HEK293 (cell line): Measurements from ENCODE around the gene ANKRD60.

Source experiments
- CTCF ChIA-PET: fragments of 350-600 bp; formaldehyde crosslinking; extraction: SDS; loops from one replicate; lab custom pipeline; 2021; ENCODE audit warnings: antibody characterized with exemption; lab: Yijun Ruan, JAX
- POLR2A ChIA-PET: fragments of 300-600 bp; formaldehyde crosslinking; extraction: SDS; loops from one replicate; lab custom pipeline; 2020; ENCODE audit warnings: antibody characterized with exemption, inconsistent platforms; lab: Yijun Ruan, JAX
- H3K27ac ChIP-seq: fragments of 200-500 bp; sonication (Bioruptor generic); 2 replicates; pipeline ENCODE4 v1.5.1; 2014; ENCODE audit warnings: low read depth, low read length, control low read depth, inconsistent platforms; ENCODE audit errors: extremely low read depth
- H3K36me3 ChIP-seq, 2 experiments: fragments of 200-500 bp in 1 of 2; sonication (Bioruptor generic) in 1 of 2; 1 replicate in 1 of 2; 2 replicates in 1 of 2; pipeline ENCODE4 v1.5.1; 2014 to 2017; ENCODE audit warnings: inconsistent platforms in 2 of 2, low read length in 2 of 2; ENCODE audit not compliant: control insufficient read depth in 2 of 2, insufficient read depth in 1 of 2
- H3K4me1 ChIP-seq: fragments of 200-500 bp; sonication (Bioruptor generic); 2 replicates; pipeline ENCODE4 v1.5.1; 2014; ENCODE audit warnings: mild to moderate bottlenecking, low read length, inconsistent platforms; ENCODE audit not compliant: control insufficient read depth, insufficient read depth
- H3K4me3 ChIP-seq: 2 replicates; pipeline ENCODE4 v1.5.1; 2011; ENCODE audit warnings: low read depth, mild to moderate bottlenecking, control low read depth, low read length, moderate library complexity
- H3K9me3 ChIP-seq: fragments of 200-500 bp; sonication (Bioruptor generic); 2 replicates; pipeline ENCODE4 v1.5.1; 2014; ENCODE audit warnings: low read depth, low read length, inconsistent platforms; ENCODE audit not compliant: control insufficient read depth, insufficient read depth
- GLI4 ChIP-seq: fragments of 450-650 bp; formaldehyde crosslinking; IDR thresholded peaks from 2 replicates; pipeline ENCODE4 v1.5.1; 2016; ENCODE audit warnings: missing biosample characterization, missing genetic modification characterization
- OVOL3 ChIP-seq: fragments of 450-650 bp; formaldehyde crosslinking; IDR thresholded peaks from 2 replicates; pipeline ENCODE4 v1.5.1; 2016; ENCODE audit warnings: missing biosample characterization, missing genetic modification characterization
- SP3 ChIP-seq: fragments of 450-650 bp; formaldehyde crosslinking; IDR thresholded peaks from 2 replicates; pipeline ENCODE4 v1.5.1; 2016; ENCODE audit warnings: missing biosample characterization, missing genetic modification characterization
- SP7 ChIP-seq: fragments of 450-650 bp; formaldehyde crosslinking; IDR thresholded peaks from 2 replicates; pipeline ENCODE4 v1.5.1; 2016; ENCODE audit warnings: missing biosample characterization, missing genetic modification characterization
- ZNF148 ChIP-seq: fragments of 450-650 bp; formaldehyde crosslinking; IDR thresholded peaks from 2 replicates; pipeline ENCODE4 v1.5.0; 2017; ENCODE audit warnings: missing biosample characterization, missing genetic modification characterization, borderline replicate concordance
- ZNF16 ChIP-seq: fragments of 450-650 bp; formaldehyde crosslinking; IDR thresholded peaks from 2 replicates; pipeline ENCODE4 v1.5.1; 2016; ENCODE audit warnings: low read depth, missing biosample characterization, missing genetic modification characterization
- ZNF221 ChIP-seq: fragments of 450-650 bp; formaldehyde crosslinking; IDR thresholded peaks from 2 replicates; pipeline ENCODE4 v1.5.1; 2017; ENCODE audit warnings: missing biosample characterization, missing genetic modification characterization, borderline replicate concordance
- ZNF350 ChIP-seq: fragments of 450-650 bp; formaldehyde crosslinking; IDR thresholded peaks from 2 replicates; pipeline ENCODE4 v1.5.0; 2017; ENCODE audit warnings: missing biosample characterization, mild to moderate bottlenecking, missing genetic modification characterization
- ZNF366 ChIP-seq: fragments of 450-650 bp; formaldehyde crosslinking; conservative IDR thresholded peaks from 2 replicates; pipeline ENCODE4 v1.5.1; 2016; ENCODE audit warnings: missing biosample characterization, missing genetic modification characterization
- ZNF518A ChIP-seq: fragments of 450-650 bp; formaldehyde crosslinking; conservative IDR thresholded peaks from 2 replicates; pipeline ENCODE4 v1.5.1; 2016; ENCODE audit warnings: low read depth, missing biosample characterization, missing genetic modification characterization
- ZNF571 ChIP-seq: fragments of 450-650 bp; formaldehyde crosslinking; IDR thresholded peaks from 2 replicates; pipeline ENCODE4 v1.5.0; 2017; ENCODE audit warnings: missing biosample characterization, missing genetic modification characterization
- ZNF626 ChIP-seq: fragments of 450-650 bp; sonication (Bioruptor Pico); formaldehyde crosslinking; IDR thresholded peaks from 2 replicates; pipeline ENCODE4 v1.5.1; 2018; ENCODE audit warnings: missing biosample characterization, missing genetic modification characterization, inconsistent platforms
- ZNF654 ChIP-seq: fragments of 450-650 bp; formaldehyde crosslinking; IDR thresholded peaks from 2 replicates; pipeline ENCODE4 v1.5.1; 2016; ENCODE audit warnings: low read depth, missing biosample characterization, missing genetic modification characterization
- ZNF692 ChIP-seq: fragments of 450-650 bp; formaldehyde crosslinking; IDR thresholded peaks from 2 replicates; pipeline ENCODE4 v1.5.1; 2016; ENCODE audit warnings: missing biosample characterization, missing genetic modification characterization
- ZNF768 ChIP-seq: fragments of 450-650 bp; formaldehyde crosslinking; IDR thresholded peaks from 2 replicates; pipeline ENCODE4 v1.5.1; 2018; ENCODE audit warnings: missing biosample characterization, mild to moderate bottlenecking, missing genetic modification characterization
- ZSCAN30 ChIP-seq: fragments of 450-650 bp; IDR thresholded peaks from 2 replicates; pipeline ENCODE4 v1.5.1; 2018; ENCODE audit warnings: missing biosample characterization, mild to moderate bottlenecking, missing genetic modification characterization, moderate library complexity
- TF ChIP-seq, protein P1 (sequence below): fragments of 450-650 bp; formaldehyde crosslinking; IDR thresholded peaks from 2 replicates; pipeline ENCODE4 v1.5.1; 2016; ENCODE audit warnings: missing biosample characterization, missing genetic modification characterization
- TF ChIP-seq, protein P2 (sequence below): fragments of 450-650 bp; formaldehyde crosslinking; IDR thresholded peaks from 2 replicates; pipeline ENCODE4 v1.5.1; 2016; ENCODE audit warnings: missing biosample characterization, missing genetic modification characterization, low read depth
- TF ChIP-seq, protein P3 (sequence below): fragments of 450-650 bp; formaldehyde crosslinking; optimal IDR thresholded peaks from 2 replicates; pipeline ENCODE3; 2016; ENCODE audit warnings: missing biosample characterization, mild to moderate bottlenecking, missing genetic modification characterization
- TF ChIP-seq, protein P4 (sequence below): fragments of 450-650 bp; formaldehyde crosslinking; IDR thresholded peaks from 2 replicates; pipeline ENCODE4 v1.5.1; 2016; ENCODE audit warnings: missing biosample characterization, missing genetic modification characterization, borderline replicate concordance

The ANKRD60 gene

DNA sequence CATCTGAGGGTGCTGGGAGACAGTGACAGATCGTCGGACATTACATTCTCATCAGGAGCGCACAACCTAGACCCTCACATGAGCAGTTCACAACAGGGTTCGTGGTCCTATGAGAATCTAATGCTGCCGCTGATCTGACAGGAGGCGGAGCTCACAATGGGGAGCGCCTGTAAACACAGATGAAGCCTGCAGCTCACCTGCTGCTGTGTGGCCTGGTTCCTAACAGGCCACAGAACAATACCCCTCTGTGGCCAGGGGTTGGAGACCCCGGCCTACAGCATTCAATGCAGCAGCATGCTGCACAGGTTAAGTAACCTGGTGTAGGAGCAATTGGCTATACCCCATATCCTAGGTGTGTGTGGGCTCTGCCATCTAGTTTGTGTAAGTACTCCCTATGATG, 19.5 kb downstream of the ANKRD60 start (continued):
- TF ChIP-seq ZNF16 (tag by site-specific recombination) (no peak), SP7 (tag by site-specific recombination) (no peak)

- no peaks in the 10 kb centered on the region for H3K4me1 ChIP-seq
- POLR2A ChIA-PET: no interaction called here
- TF ChIP-seq, protein P1, sequence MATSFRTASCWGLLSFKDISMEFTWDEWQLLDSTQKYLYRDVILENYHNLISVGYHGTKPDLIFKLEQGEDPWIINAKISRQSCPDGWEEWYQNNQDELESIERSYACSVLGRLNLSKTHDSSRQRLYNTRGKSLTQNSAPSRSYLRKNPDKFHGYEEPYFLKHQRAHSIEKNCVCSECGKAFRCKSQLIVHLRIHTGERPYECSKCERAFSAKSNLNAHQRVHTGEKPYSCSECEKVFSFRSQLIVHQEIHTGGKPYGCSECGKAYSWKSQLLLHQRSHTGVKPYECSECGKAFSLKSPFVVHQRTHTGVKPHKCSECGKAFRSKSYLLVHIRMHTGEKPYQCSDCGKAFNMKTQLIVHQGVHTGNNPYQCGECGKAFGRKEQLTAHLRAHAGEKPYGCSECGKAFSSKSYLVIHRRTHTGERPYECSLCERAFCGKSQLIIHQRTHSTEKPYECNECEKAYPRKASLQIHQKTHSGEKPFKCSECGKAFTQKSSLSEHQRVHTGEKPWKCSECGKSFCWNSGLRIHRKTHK: no peak
- TF ChIP-seq, protein P2, sequence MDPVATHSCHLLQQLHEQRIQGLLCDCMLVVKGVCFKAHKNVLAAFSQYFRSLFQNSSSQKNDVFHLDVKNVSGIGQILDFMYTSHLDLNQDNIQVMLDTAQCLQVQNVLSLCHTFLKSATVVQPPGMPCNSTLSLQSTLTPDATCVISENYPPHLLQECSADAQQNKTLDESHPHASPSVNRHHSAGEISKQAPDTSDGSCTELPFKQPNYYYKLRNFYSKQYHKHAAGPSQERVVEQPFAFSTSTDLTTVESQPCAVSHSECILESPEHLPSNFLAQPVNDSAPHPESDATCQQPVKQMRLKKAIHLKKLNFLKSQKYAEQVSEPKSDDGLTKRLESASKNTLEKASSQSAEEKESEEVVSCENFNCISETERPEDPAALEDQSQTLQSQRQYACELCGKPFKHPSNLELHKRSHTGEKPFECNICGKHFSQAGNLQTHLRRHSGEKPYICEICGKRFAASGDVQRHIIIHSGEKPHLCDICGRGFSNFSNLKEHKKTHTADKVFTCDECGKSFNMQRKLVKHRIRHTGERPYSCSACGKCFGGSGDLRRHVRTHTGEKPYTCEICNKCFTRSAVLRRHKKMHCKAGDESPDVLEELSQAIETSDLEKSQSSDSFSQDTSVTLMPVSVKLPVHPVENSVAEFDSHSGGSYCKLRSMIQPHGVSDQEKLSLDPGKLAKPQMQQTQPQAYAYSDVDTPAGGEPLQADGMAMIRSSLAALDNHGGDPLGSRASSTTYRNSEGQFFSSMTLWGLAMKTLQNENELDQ (tag by site-specific recombination): no peak
- TF ChIP-seq GLI4: no peak
- TF ChIP-seq, protein P3, sequence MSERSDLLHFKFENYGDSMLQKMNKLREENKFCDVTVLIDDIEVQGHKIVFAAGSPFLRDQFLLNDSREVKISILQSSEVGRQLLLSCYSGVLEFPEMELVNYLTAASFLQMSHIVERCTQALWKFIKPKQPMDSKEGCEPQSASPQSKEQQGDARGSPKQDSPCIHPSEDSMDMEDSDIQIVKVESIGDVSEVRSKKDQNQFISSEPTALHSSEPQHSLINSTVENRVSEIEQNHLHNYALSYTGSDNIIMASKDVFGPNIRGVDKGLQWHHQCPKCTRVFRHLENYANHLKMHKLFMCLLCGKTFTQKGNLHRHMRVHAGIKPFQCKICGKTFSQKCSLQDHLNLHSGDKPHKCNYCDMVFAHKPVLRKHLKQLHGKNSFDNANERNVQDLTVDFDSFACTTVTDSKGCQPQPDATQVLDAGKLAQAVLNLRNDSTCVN (tag by site-specific recombination): no peak
- no peak for TF ChIP-seq ZNF221 (tag by site-specific recombination)
- TF ChIP-seq ZNF768 (tag by site-specific recombination): no peak
- no peak for TF ChIP-seq OVOL3
- no peak for TF ChIP-seq ZNF366 (tag by site-specific recombination)
- no peak for TF ChIP-seq ZNF350 (tag by site-specific recombination)
- no peak for TF ChIP-seq SP3 (tag by site-specific recombination)
- TF ChIP-seq ZNF518A (tag by site-specific recombination): no peak
- no peak for TF ChIP-seq ZNF692 (tag by site-specific recombination)
- no peak for TF ChIP-seq ZNF654 (tag by site-specific recombination)
- TF ChIP-seq ZSCAN30: no peak
- no peak for TF ChIP-seq ZNF148 (tag by site-specific recombination)
- no peak for TF ChIP-seq ZNF571 (tag by site-specific recombination)
- TF ChIP-seq, protein P4, sequence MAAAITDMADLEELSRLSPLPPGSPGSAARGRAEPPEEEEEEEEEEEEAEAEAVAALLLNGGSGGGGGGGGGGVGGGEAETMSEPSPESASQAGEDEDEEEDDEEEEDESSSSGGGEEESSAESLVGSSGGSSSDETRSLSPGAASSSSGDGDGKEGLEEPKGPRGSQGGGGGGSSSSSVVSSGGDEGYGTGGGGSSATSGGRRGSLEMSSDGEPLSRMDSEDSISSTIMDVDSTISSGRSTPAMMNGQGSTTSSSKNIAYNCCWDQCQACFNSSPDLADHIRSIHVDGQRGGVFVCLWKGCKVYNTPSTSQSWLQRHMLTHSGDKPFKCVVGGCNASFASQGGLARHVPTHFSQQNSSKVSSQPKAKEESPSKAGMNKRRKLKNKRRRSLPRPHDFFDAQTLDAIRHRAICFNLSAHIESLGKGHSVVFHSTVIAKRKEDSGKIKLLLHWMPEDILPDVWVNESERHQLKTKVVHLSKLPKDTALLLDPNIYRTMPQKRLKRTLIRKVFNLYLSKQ: no peak
- no peak for TF ChIP-seq ZNF626 (tag by site-specific recombination)
- TF ChIP-seq, all 188 proteins: peak for 0
- no peak overlapping the region for H3K4me3 ChIP-seq
- CTCF ChIA-PET: interaction anchor here (1.1 kb wide), 1 partner anchor 28 kb away, joined by 3 read pairs; no protein-coding TSS in a partner anchor
- no peaks in the 10 kb centered on the region for H3K9me3 ChIP-seq
- no peak overlapping the region for H3K27ac ChIP-seq
- no peaks in the 10 kb centered on the region for H3K36me3 ChIP-seq
Measured at GRCh38 chr20:58205850-58206249, 22.6 kb downstream of the ANKRD60 start.
